Cardiac atrium fibroblast (primary cell): ENCODE results near the gene CMA1. TPM values are rescaled to one million over a fixed set of nuclear protein-coding genes. Genes with fewer than 3 reads are reported as not detected.

ENCODE experiments used
- total RNA-seq: library from RNA; depleted of rRNA; stranded (reverse); fragments of >200 nt; gene quantifications from 2 replicates; pipeline ENCODE4 v1.2.3, GENCODE V29; 2015

Gene CMA1, protein sequence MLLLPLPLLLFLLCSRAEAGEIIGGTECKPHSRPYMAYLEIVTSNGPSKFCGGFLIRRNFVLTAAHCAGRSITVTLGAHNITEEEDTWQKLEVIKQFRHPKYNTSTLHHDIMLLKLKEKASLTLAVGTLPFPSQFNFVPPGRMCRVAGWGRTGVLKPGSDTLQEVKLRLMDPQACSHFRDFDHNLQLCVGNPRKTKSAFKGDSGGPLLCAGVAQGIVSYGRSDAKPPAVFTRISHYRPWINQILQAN
- total RNA-seq, result not detected in 2 replicates

DNA sequence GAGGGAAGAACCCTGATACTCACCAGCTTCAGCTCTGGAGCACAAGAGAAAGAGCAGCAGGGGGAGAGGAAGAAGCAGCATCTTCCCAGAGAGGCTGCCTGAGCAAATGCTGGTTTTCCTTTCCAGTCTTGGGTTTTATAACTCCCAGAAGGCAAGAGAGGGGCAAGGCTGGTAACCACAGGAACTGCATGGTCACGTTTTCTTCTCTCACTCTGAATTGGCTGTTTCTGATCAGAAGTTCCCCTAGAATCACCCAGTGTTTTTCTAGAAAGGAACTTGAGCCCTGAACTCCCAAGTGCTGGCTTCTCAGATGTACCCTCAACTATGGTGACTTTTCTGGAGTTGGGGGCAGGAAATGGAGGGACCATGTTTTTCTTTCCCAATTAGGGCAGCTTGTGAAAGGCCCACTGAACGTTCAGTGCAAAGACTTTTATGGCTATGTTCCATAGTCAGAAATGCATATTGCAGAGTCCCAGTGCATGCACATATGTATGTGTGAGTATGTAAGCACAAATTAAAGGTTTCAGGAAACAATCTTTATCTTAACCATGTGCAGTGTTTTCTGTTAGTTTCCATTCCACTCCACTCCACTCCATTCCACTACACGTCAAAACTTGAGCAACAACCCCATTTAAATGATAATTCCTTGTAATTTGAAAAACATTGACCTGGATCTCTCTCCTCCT lies at the start of gene CMA1:
TSS of gene CMA1 (minus strand) at position 111 of the 686 bp plus-strand sequence. CDS start at position 81, 30 bp downstream.

Other genes with a start within 250 kb of the CMA1 start
- 0.16 and 0.72 TPM in 2 replicates for gene TGM1, start 245.1 kb downstream of the CMA1 start, total RNA-seq
- gene RABGGTA, start 236.7 kb downstream of the CMA1 start, total RNA-seq, result 25.9 and 39.9 TPM in 2 replicates
- gene DHRS1, start 208.5 kb downstream of the CMA1 start, total RNA-seq, result 11.3 and 19.0 TPM in 2 replicates
- 12.6 and 13.9 TPM in 2 replicates for gene NOP9, start 208.4 kb downstream of the CMA1 start, total RNA-seq
- gene CIDEB, start 200.3 kb downstream of the CMA1 start, total RNA-seq, result 0.18 and 2.8 TPM in 2 replicates
- 1.4 and 2.1 TPM in 2 replicates for gene LTB4R2, start 198.1 kb downstream of the CMA1 start, total RNA-seq
- gene LTB4R, start 196.8 kb downstream of the CMA1 start, total RNA-seq, result 3.6 and 6.3 TPM in 2 replicates
- gene ADCY4, start 173.2 kb downstream of the CMA1 start, total RNA-seq, result 1.8 and 2.3 TPM in 2 replicates
- gene RIPK3, start 168.3 kb downstream of the CMA1 start, total RNA-seq, result 0.36 TPM in 1 of 2 replicates, not detected in the other
- 40.0 and 41.9 TPM in 2 replicates for gene NFATC4, start 140.1 kb downstream of the CMA1 start, total RNA-seq
- 6.3 and 11.7 TPM in 2 replicates for gene NYNRIN, start 109.3 kb downstream of the CMA1 start, total RNA-seq
- gene CBLN3, start 78.6 kb downstream of the CMA1 start, total RNA-seq, result 2.8 and 3.4 TPM in 2 replicates
- 30.3 and 36.6 TPM in 2 replicates for gene KHNYN, start 78.3 kb downstream of the CMA1 start, total RNA-seq
- gene SDR39U1, start 65.5 kb downstream of the CMA1 start, total RNA-seq, result 14.1 and 24.2 TPM in 2 replicates
- gene CTSG, start 68.0 kb upstream of the CMA1 start, total RNA-seq, result not detected in 2 replicates
- not detected in 2 replicates for gene GZMH, start 101.4 kb upstream of the CMA1 start, total RNA-seq
- not detected in 2 replicates for gene GZMB, start 125.9 kb upstream of the CMA1 start, total RNA-seq